ENCODE data around the gene JAK1. TPM values are rescaled to one million over a fixed set of nuclear protein-coding genes. Genes with fewer than 3 reads are reported as not detected.

JAK1 gene
- total RNA-seq, 1 donor from 2014 or later, result 74.3 TPM

DNA sequence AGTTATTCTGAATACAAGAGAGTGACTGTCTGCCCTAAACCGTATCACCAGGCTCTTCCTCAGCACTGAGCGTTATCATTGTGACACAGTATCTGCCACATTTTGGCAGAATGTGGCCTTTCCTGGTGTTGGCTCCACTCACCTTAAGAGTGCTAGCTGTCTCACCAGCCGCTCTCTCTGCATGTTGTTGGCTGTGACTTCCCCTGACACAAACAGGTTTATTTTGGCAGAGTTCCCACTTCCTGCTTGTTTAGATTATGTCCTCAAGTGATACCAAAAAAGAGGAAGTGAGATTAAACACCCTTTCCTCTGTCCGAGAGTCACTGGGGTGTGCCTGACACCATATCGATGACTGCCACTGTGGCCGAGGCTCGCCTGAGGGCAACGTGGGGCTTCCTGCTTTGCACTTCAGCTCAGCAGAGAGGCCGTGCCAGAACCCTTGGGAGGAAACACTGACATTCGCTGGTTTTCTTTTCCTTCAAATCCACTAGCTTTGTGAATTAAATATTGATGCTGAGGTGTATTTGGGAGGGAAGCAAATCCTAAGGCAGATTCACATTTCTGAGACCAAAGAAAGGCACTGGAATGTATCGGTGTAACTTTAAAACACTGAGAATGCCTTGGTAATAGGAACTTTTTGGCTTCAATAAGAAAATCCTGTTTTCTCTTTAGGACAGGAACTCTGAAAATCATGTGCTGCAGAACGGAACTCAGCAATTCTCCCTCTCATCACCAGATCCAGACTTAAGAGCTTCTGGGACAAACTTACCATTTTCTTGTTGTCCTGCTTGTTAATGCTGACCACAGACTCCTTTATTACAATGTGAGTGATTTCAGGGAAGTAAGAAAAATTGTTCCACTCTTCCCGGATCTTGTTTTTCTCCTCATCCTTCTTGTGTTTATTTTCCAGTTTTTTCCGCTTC lies 102.1 kb downstream of the JAK1 start:
- no peak for DNase-seq

DNA sequence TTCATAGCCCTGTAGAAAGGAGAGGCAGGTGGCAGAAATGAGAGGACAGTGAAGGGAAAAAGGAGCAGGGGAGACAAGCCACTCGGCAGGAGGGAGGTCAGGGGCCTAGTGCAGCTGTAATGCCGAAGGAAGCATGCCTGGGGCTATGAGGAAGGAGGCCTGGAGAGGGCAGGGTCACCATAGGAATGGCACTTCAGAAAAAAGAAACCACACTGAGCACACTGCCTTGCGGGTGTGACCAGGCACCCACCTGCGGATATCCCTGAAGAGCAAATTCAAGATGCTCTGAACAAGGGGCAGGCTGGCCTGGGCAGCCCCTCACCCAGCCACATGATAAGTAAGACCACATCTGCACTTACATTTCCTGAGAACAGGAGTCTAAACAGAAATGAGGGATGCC lies 104.7 kb downstream of the JAK1 start:
- no peak for DNase-seq

DNA sequence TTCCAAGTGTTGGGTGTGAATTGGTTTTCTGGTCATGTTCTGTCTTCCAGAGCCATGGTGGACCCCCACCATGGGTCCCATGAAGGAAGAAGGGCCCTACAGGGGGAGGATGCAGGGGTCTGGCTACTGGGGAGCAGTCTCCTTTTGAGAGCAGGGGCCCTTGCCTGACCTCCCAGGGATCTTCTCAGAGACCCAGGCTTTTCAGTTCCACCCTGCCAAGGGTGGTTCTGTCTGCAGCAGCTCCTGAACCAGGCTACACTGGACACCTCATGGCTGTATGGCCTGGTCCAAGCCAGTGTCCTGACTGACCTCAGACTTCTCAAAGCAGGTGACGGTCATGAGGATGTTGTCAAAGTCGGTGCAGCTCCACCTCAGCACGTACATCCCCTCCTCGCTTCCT lies 109.0 kb downstream of the JAK1 start:
- DNase-seq, result no peak

DNA sequence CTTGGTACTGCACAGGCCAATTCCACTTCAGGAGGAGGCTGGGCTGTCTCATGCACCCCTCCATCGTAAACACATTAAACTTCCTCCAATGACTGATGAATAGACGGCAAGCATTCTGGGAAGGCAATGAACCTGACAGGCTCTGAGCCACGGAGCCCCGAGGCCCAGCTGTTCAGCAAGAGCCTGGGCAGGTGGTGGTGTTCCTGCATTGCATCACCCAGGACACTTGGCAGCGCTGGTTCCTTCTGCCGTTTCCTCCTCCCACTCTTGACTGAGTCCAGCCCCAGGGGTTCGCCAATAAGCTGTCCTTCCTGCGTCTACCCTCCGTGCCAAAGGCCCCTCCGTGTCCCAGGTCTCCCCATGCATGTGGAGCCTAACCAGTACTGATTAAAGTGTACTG lies 109.8 kb downstream of the JAK1 start:
- no peak for DNase-seq

DNA sequence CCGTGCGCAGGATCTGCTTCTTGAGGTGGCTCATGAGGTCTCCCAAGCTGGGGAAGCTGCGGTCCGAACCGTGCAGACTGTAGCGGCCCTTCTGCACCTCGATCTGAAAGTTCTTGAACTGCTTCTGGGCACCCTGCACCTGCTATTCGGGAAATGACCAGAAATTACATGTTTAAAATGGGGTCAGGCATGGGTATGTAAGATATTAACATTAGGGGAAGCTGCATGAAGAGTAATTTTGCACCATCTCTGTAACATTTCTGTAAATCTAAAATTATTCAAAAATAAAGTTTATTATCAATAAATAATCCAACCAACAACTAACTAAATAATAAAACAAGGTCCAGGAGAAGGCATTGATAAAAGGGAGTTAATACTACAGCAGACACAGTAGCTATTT lies 110.8 kb downstream of the JAK1 start:
- DNase-seq, result no peak

DNA sequence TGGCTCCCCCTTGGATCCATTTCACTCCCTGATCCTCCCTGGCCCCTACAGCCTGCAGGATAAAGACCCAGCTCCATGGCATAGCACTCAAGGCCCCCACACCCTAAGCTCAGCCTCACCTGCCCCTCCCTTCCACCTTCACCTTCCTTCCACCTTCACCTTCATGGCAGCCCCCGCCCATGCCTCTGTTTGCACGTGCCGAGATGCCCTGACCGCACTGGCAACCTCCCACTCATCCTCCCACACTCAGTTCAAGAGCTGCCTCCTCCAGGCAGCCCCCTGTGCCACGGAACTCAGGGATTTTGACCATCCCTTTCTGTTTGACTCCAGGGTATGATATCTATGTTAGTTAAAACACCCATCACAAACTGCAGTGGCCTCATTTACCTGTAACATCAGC lies 111.7 kb downstream of the JAK1 start:
- DNase-seq, result no peak

DNA sequence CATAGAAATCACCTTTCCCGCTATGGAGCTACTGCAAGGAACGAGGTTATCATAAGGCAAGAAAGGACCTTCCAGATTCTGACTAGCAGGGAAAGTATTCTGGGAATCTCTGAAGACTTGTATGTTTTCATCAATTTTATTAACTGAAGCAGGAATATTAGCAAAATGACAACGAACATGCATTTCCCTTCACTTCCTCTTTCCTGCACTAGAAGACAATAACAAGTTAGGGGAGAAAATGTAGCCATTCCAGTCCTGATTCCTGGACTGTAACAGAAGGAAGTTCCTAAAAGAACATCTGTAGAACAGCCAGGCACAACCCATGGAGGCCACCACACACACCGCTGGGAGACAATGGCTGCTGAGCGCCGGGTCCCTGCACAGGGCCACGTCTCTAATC lies 114.7 kb downstream of the JAK1 start:
- DNase-seq, result no peak

DNA sequence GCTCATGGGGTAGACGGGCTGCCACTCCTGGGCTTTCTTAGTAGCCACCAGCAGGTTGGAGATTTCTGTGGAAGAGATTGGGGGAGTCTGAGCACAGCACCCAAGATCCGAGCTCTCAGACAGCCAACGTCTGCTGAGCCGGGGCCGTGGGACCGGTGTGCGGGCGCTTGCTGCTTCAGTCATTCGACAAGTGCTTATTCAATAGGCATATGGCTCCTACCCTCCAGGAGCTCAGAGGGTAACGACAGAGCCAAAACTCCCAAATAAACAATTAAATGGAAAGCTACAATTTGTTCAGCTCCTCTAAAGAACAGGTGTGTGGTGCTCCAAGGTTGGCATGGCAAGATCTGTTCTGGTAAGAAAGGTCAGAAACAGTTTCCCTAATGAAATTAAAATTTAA lies 115.5 kb downstream of the JAK1 start:
- DNase-seq, result no peak

DNA sequence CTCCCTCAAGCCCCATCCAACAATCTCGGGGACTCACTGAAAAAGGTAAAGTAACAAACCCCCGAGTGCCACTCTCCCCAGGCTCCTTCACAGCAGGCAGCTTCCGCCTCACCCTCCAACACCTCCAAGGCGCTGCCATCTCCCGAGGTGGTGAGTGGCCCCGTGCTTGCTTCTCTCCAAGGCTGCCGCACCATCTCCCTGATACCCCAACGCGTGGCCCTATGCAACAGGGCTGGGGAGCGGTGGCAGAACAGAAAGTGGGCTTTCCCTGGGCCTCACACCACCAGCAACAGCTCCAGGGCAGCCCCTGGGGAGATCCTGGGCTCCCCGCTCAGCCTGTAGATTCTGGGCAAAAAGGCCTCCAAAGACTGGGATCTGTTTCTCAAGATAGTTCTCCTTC lies 116.4 kb downstream of the JAK1 start:
- DNase-seq, result no peak

DNA sequence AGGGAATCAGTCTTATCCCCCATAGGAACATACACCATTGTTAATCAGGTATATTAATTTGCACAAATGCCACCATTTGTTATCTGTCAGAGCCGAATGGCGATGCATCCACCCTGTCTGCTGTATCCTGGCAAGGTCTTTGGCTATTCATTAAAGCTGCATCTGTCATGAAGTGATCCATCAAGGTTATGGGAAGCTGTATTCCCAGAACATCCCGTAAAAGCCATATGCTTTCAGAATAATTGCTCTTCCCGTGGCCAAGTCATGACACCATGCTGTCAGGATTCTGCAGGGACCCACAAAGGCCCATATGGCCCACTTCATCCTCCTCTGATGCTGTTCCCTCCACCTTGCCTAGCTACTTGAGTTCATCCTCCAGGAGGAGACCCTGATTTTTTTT lies 117.5 kb downstream of the JAK1 start:
- DNase-seq, result peak; percentile 30

DNA sequence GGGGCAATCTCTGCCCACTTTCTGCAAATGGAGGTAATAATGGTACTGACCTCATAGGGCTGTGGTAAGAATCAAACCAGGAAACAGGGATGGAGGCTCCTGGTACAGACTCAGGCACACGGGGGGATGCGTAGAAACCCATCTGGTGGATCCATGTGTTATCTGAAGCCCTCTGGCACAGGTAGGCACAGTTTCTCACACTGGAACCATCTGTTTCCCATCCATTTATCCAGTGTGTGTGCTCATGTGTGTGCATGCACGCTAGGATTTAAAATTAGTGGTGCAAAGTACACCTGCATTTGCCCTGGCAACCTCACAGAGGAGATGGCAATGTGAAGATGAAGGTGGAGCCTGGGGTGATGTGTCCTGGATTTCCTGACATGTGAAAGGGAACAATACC lies 118.2 kb downstream of the JAK1 start:
- no peak for DNase-seq

DNA sequence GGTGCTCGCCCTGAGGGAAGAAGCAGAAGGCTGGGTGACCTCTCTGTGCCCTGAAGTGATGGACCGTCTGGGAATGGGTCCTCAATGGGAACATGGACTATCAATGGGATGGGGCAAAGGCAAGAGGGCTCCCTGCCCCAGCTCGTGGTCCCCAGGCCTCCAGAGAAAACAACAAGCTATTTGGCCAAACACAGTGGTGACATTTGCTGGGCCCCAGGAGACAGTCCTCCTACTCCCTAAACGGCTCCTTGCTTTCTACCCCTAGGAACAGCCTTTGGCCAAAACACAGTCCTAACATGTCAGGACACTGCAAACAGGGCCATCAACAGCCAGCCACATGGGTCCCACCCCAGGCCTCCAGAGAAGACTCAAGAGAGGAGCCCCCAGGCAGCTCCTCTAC lies 118.7 kb downstream of the JAK1 start:
- no peak for DNase-seq

DNA sequence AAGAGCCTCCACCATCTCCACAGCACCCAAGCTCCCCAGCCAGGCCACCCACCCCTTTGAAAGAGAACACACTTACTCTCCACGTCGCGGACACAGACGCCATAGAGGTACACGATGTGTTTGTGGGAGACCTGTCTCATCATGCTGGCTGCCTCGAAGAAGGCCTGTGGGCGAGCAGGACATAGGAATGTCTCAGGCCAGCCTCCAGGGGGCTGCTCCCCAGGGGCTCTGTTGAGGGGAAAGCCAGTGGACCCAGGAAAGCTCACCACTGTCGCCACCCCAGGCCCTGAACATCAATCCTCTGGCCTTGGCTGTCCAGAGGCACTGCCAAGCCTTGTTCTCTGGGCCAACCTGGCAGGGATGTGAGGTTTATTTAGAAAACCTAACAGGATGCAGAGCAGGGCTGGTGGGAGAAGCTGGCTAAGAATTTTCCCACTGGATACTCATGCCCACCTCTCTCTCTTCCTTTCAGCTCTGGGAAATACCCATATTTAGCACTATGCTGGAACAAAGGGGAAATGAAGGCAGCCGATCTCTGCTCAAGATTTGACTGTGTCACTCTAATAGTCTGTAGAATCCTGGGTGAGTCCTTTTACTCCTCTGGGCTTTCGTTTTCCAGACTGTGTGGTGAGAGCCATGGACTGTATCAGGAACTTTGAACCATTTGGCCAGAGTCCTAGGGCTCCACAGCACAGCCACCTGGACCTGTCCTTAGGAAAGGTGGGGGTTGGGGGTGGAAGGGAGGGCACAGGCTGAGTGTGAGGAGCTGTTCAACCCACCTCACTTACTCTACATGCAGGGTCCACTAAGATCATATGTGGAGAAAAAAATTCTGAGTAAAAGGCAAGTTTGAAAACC lies 119.5 kb downstream of the JAK1 start:
- DNase-seq, result no peak

DNA sequence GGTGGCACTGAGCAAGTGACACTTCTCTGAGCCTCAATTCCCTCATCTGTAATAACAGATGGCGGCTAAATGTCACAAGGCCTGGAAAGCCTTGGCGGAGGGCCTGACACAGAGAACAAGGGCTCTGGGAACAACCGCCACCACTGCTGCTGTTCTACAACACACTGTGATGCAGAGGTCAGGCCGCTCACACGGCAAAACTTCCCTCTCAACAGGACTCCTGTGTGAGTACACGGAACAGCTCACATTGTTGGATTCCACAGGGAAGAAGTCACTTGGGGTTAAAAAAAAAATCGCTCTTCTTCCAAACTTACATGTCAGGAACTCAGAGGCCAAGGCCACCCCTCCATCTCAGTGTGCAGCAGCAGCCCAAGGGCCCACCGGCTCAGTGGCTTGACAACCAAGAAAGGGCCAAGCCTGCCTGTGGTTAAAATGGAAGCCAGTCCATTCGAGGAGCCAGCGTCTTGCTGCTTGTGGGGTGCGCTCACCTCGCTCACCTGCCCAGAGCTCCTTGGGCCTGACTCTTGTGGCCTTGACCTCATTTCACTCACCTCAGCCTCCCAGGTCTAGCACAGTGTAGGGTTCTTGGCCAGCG lies 120.4 kb downstream of the JAK1 start:
- no peak for DNase-seq

DNA sequence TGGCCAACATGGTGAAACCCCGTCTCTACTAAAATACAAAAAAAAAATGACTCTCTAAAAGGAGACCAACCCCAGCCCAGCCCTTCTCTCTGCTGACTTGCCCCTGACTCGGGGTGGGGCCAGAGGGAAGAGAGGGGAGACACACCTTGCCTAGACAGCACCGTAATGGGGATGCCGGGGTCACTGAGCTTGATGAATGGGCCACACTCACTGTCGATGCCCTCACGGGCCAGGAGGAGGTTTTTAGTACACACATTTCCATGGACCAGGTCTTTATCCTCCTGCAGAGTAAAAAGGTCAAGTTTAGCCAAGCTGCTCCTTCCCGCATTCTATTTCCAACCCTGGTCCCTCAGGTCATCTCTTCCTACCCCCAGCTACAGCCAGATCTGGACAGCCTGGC lies 121.7 kb downstream of the JAK1 start:
- no peak for DNase-seq

DNA sequence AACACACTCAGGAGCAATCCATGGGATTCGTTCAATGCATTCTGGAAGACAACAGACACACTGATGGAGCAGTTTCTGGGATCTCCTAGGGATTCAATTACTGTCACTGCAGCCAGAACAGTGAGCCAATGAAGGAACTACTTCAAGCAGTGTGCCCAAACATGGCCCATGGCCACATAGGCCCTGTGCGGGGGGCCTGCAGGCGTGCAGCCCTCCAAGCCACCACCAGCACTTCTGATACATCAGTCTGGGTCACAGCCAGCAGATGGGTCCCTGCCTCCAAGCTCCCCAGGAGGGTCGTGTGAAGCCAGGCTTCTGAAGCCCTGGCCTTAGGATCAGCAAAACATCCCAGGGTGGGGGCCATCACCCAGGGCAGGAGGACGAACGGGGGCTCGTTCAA lies 122.2 kb downstream of the JAK1 start:
- no peak for DNase-seq

DNA sequence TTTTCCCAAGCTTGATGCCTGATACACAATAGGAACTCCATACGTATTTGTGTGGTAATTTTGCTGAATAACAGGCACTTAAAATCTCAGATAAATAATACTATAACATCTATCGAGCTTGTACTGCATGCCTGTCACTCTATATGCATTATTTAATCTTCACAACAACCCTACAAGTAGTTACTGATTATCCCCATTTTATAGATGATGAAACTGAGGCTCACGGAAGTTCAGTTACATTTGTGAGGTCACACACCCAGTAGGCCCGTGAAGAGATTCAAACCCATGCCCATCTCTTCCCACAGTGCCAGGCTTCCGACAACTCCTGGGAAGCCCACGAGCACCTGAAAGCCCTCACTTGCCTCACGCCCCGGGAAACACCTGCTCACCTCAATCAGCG lies 122.7 kb downstream of the JAK1 start:
- DNase-seq, result no peak

DNA sequence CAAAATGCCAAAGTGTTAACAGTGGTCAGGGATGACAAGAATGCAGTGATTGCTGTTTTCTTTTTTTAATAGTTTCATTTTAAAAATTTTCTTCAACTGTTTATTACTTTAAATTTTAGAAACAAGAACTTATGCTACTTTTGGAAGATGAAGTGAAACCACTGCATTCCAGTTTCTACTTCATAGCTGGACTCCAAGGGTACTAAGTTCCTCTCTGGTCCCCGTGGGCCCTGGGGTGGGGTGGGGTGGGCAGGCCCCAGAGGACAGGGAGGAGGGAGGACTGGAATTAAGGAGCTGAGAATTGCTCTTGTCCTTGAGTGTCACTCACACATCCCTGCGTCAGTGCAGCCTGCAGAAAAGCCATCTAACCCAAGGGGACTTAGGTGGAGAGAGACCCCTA lies 124.1 kb downstream of the JAK1 start:
- no peak for DNase-seq

DNA sequence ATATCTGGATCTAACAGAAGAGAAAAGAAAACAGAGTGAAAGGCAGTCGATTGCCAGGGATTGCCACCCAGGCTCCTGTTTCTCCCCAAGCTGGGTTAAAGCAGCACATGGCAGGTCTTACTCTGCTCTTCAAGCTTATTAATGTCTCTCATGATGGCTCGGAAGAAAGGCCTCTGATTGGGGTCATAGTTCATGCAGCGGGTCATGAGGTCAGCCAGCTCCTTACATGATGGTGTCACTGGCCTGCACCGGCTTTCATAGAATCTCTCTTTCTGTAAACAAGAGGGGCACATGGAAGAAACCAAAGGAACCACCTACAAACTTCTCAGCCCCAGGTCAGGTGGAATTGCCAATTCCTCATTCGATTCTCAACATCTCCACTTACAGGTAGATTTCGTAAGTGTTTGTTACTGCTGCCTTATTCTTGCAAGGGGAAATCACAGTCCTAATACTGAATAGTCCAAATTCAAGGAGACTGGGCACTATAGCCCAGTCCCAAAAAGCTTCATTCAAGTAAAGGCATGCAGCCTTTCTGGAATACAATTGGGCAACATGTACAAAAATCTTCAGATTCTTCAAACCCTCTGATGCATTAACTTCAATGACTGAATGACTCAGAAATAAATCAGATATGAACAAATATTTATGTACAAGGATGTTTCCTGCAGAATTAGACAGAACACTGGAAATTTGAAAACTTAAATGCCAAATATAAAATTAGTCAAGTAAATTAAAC lies 124.9 kb downstream of the JAK1 start:
- DNase-seq, result no peak

DNA sequence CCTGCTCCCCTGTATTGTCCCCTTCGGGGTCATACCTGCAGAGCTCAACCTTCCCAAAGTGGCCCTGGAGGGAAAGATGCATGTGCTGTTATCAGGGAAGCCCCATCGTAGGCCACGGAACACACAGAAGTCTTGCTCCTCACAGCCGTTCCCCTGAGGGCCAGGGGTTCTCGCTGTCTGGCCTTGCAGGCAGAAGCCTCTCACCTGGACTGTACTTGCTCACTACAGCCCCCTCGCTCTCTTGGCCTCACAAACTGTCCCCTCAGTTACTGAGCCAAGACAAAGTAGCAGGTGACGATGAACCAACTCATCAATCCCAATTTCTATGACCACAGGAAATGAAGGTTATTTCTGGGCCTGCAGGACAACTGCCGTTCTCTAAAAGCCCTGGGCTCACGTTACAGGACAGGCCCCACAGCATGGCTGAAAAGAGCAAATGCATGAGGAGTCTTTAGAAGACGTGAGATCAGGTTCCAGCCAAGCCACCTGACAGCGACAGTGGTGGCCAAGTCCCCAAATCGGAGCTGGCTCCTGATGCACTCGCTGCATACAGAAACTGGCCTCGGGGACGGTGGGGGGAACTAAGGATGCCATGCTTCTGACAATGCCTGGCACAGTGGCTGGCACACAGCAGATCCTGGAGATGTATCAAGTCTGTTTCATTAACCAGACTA lies 126.5 kb downstream of the JAK1 start:
- DNase-seq, result no peak

DNA sequence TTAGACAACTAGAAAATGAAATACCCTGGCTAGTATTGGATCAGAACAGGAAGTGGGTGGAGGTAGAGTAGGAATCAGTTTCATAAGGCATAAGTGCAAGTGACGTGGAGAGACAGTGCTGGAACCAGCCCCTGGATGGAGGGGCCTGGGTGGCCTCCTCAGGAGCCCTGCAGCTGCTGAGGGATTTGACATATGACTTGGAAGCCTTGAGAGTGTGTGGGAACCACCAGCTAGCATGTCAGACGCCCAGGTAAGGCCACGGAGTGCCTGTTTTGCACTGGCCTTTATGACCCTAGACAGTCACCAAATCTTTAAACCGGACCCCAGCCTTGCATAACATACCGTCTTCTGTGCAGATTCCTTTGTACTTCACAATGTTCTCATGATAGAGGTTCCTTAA lies 127.1 kb downstream of the JAK1 start:
- DNase-seq, result no peak

DNA sequence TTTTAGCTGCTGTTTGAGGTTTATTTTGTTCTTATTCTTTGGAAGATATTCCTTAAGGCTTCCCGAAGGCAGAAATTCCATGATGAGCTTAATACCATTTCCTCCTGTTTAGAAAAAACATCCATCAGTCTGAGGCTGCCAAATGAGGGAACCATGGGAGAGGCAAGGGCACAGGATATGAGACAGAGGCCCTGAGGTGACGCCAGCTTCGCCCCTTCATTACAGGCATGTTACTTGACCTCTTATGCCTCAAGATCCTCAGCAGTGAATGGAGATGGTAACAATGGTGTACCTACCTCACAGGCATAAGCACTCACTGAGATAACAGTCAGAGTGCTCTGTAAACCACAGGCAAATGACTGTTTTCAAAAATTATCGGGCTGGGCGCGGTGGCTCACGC lies 127.9 kb downstream of the JAK1 start:
- DNase-seq, result no peak

All from skin of body (tissue), 2 donors.